GM12864 (cell line): ENCODE results near the gene IL1RAPL2.
"Not testable (repeated sequence)": the region's sequence is repeated elsewhere in the genome, so short reads cannot be mapped to it uniquely, and the experiment has no call there.

Experiments
- DNase-seq: peaks from one replicate; pipeline ENCODE4 v3.0.0-alpha.2; 2011; ENCODE audit warnings: low read depth
- H3K4me3 ChIP-seq: 2 replicates; pipeline ENCODE4 v1.5.1; 2011; ENCODE audit warnings: mild to moderate bottlenecking, low read depth, low read length, control low read depth
- TF ChIP-seq, protein P1 (sequence below): IDR thresholded peaks from 2 replicates; pipeline ENCODE4 v1.5.1; 2011; ENCODE audit warnings: low read depth, mild to moderate bottlenecking, moderate library complexity, low read length, control low read depth, inconsistent platforms; ENCODE audit errors: missing control alignments

Gene IL1RAPL2

DNA sequence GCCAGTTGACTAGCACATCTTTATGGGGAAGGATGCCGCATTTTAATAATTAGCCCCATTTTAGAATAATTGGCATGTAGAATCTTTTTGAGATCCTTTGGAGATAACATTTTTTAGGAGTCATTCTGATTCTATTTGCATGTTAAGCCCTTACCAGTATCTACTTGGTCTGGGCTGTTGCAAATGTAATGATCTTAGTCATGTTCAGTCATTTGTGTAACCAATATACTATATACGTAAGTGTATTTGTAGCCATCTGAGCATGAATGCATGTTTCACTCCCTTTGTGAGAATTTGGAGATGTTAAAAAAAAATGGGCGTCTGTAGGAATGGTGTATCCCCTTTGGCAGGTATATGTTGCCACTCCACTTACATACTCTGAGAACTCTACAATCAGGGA, 535.4 kb downstream of the IL1RAPL2 start:
- H3K4me3 ChIP-seq = no peak overlapping the region
- TF ChIP-seq, protein P1, sequence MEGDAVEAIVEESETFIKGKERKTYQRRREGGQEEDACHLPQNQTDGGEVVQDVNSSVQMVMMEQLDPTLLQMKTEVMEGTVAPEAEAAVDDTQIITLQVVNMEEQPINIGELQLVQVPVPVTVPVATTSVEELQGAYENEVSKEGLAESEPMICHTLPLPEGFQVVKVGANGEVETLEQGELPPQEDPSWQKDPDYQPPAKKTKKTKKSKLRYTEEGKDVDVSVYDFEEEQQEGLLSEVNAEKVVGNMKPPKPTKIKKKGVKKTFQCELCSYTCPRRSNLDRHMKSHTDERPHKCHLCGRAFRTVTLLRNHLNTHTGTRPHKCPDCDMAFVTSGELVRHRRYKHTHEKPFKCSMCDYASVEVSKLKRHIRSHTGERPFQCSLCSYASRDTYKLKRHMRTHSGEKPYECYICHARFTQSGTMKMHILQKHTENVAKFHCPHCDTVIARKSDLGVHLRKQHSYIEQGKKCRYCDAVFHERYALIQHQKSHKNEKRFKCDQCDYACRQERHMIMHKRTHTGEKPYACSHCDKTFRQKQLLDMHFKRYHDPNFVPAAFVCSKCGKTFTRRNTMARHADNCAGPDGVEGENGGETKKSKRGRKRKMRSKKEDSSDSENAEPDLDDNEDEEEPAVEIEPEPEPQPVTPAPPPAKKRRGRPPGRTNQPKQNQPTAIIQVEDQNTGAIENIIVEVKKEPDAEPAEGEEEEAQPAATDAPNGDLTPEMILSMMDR = no peak
- peak; percentile 0 for DNase-seq

DNA sequence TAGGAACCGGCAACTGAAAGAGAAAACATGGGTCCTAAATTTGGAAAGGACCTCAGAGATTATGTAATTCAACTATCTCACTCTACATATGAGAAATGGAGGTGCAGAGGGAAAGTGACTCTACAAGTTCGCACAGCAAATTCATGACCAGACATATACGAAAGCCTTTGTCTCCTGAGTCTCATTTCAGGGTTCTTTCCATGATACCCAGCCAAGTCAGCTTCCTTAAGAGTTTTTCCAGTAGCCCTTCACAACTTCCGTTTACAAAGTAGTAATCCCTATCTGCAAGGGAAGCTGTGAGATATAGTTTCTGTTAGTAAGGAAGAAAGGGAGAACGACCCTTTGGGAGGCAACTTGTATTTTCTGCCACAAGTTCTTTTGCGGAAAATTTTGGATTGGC, 543.9 kb downstream of the IL1RAPL2 start:
- no peak overlapping the region for H3K4me3 ChIP-seq
- TF ChIP-seq, protein P1 = no peak
- DNase-seq = no peak

DNA sequence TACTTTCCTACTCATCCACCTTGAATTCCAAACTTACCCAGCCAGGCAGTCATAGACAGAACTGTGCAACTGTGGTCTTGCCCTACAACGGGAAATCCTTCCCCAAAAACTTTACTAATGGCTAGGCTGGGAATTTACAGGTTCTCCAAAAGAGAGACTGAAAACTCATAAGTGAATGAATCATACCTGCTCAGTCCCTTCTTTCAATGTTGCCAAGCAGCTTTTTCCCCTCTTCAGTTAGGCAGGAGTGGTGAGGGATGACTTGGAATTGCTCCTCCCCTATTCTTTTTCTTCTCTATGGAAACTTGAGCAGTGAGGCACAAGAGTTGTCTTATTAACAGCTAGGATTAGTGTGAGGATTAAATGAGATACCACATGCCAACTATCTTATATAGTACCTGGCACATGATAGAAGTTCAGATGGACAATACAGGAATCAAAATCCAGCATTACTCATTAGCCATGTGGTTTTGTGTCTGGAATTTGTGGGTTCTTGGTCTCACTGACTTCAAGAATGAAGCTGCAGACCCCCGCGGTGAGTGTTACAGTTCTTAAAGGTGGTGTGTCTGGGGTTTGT, 548.6 kb downstream of the IL1RAPL2 start:
- TF ChIP-seq, protein P1 = no peak
- DNase-seq = no peak
- H3K4me3 ChIP-seq = no peak overlapping the region

DNA sequence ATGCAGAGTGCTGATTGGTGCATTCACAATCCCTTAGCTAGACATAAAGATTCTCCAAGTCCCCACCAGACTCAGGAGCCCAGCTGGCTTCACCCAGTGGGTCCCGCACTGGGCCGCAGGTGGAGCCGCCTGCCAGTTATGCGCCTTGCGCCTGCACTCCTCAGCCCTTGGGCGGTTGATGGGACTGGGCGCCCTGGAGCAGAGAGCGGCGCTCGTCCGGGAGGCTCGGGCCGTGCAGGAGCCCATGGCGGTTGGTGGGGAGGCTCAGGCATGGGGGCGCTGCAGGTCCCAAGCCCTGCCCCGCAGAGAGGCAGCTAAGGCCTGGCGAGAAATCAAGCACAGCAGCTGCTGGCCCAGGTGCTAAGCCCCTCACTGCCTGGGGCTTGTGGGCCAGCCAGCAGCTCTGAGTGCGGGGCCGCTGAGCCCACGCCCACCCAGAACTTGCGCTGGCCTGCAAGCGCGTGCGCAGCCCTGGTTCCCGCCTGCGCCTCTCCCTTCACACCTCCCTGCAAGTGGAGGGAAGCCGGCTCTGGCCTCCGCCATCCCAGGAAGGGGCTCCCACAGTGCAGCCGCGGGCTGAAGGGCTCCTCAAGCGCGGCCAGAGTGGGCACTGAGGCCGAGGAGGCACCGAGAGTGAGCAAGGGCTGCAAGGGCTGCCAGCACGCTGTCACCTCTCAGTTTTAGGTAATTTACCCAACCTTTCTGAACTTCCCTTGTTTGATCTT, 549.8 kb downstream of the IL1RAPL2 start:
- not testable (repeated sequence) for H3K4me3 ChIP-seq, DNase-seq

DNA sequence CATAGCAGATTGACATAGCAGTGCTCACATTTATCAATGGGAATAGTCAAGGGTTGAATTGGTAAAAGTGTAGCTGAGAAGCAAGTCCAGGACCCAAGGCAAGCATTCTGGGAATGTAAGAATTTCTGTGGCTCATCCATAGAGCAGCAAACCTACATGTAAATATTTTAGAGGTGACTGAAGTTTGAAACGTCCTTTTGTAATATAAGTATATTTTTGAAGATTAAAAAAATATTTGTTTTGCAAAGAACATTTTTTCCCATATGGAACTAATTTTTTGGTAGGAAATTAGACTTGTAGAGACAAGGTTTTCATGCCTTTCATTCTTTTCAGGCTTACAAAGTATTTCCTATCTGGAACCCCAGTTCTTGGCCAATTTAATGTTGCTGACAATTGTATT, 550.5 kb downstream of the IL1RAPL2 start:
- DNase-seq = no peak
- H3K4me3 ChIP-seq = no peak overlapping the region
- TF ChIP-seq, protein P1 = no peak

DNA sequence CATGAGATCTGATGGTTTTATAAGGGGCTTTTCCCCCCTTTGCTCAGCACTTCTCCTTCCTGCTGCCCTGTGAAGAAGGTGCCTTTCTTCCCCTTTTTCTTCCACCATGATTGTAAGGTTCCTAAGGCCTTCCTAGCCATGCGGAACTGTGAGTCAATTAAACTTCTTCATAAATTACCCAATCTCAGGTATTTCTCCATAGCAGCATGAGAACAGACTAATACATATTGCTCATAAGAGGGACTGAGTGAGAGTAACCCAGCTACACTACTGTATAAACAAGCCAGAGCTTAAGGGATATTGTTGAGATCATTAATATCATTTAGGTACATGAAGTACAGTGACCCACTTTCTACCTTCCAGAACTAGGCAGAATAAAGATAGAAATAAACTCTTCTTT, 551.6 kb downstream of the IL1RAPL2 start:
- TF ChIP-seq, protein P1 = no peak
- no peak for DNase-seq

DNA sequence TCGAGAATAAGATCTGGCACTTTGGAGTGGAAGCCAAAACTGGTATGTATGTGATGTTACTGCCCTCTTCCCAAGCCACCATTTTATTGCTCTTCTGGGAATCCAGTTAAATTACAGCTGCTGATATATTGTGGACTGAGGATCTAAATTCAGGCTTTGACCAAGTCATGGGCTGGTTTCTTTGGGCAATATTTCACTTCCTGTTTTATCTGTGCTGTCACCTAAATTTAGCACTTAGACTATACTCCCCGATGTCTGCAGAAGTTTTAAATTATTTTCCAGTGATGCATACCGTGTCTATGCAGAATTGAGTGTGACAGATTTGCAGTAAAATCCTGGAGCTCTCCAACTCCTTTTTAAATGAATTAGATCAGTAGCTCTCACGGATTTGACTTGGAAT, 554.5 kb downstream of the IL1RAPL2 start:
- DNase-seq = no peak
- TF ChIP-seq, protein P1 = no peak
- H3K4me3 ChIP-seq = no peak overlapping the region

More for the DNA sequence above, 551.6 kb downstream of the IL1RAPL2 start:
- H3K4me3 ChIP-seq = no peak overlapping the region
